HG03139 (cell line): ENCODE measurements around the gene CUEDC2.

Experiments
- ATAC-seq: cut with Tn5 transposase; IDR thresholded peaks from one replicate; pipeline ENCODE4 v1.9.1; 2021; ENCODE audit not compliant: unreplicated experiment

Gene CUEDC2

GRCh38 chr10:102425444-102425843 lies 6.9 kb downstream of the CUEDC2 start:
- no peak for ATAC-seq

GRCh38 chr10:102424916-102425315 lies 7.5 kb downstream of the CUEDC2 start:
- no peak for ATAC-seq

GRCh38 chr10:102424145-102424544 lies 8.2 kb downstream of the CUEDC2 start:
- ATAC-seq, result no peak

- no peak for ATAC-seq
Measured at GRCh38 chr10:102423372-102423968, 8.9 kb downstream of the CUEDC2 start.

- ATAC-seq, result no peak
Measured at GRCh38 chr10:102422545-102423129, 9.7 kb downstream of the CUEDC2 start.

- no peak for ATAC-seq
Measured at GRCh38 chr10:102421757-102422512, 10.4 kb downstream of the CUEDC2 start.

- ATAC-seq, result no peak
Measured at GRCh38 chr10:102421507-102421756, 10.9 kb downstream of the CUEDC2 start.

GRCh38 chr10:102420714-102421506 lies 11.5 kb downstream of the CUEDC2 start, which contains the start of gene FBXL15:
FBXL15 (plus strand) TSS chr10:102420836; CDS start chr10:102421130, 294 bp downstream.
- ATAC-seq, result peak; percentile 54

- no peak for ATAC-seq
Measured at GRCh38 chr10:102420181-102420713, 12.1 kb downstream of the CUEDC2 start.

- ATAC-seq, result no peak
Measured at GRCh38 chr10:102419269-102420180, 12.8 kb downstream of the CUEDC2 start.

- no peak for ATAC-seq
Measured at GRCh38 chr10:102418622-102419268, 13.6 kb downstream of the CUEDC2 start, which contains the start of gene PSD. PSD (minus strand) TSS chr10:102418785; CDS start chr10:102417038, 1,747 bp downstream.

- no peak for ATAC-seq
Measured at GRCh38 chr10:102416695-102417094, 15.7 kb downstream of the CUEDC2 start.

GRCh38 chr10:102416283-102416682 lies 16.1 kb downstream of the CUEDC2 start:
- no peak for ATAC-seq

GRCh38 chr10:102414749-102415148 lies 17.6 kb downstream of the CUEDC2 start:
- no peak for ATAC-seq

GRCh38 chr10:102413806-102414561 lies 18.4 kb downstream of the CUEDC2 start:
- no peak for ATAC-seq

- ATAC-seq, result no peak
Measured at GRCh38 chr10:102413053-102413705, 19.2 kb downstream of the CUEDC2 start.

GRCh38 chr10:102412293-102412692 lies 20.1 kb downstream of the CUEDC2 start:
- no peak for ATAC-seq
